Osteoblast (primary cell): ENCODE measurements around the gene PLAGL1. TPM values are rescaled to one million over a fixed set of nuclear protein-coding genes. Genes with fewer than 3 reads are reported as not detected.
A peak's percentile ranks its signal among the peaks of the same experiment; 100 is the strongest.

Experiments used
- DNase-seq: peaks from one replicate; pipeline ENCODE4 v3.0.0; 2011; ENCODE audit warnings: low spot score, mixed read lengths; ENCODE audit not compliant: insufficient read length; ENCODE audit errors: missing footprints
- H2AFZ ChIP-seq: 2 replicates; pipeline ENCODE4 v1.6.0; 2011; ENCODE audit warnings: mild to moderate bottlenecking, low read length
- H3K27ac ChIP-seq: 2 replicates; pipeline ENCODE4 v1.5.1; 2011; ENCODE audit warnings: mild to moderate bottlenecking, low read depth, low read length, moderate library complexity
- H3K27me3 ChIP-seq: 2 replicates; pipeline ENCODE4 v1.6.0; 2012; ENCODE audit warnings: mild to moderate bottlenecking, control low read depth, inconsistent platforms, low read length, moderate library complexity; ENCODE audit not compliant: insufficient read depth
- H3K36me3 ChIP-seq: 2 replicates; pipeline ENCODE4 v1.5.1; 2011; ENCODE audit warnings: mild to moderate bottlenecking, low read length, control low read depth, moderate library complexity; ENCODE audit not compliant: insufficient read depth
- H3K4me1 ChIP-seq: 2 replicates; pipeline ENCODE4 v1.5.1; 2011; ENCODE audit warnings: mild to moderate bottlenecking, low read length, control low read depth, moderate library complexity; ENCODE audit not compliant: insufficient read depth
- H3K4me2 ChIP-seq: 2 replicates; pipeline ENCODE4 v1.6.0; 2011; ENCODE audit warnings: mild to moderate bottlenecking, low read length; ENCODE audit not compliant: insufficient read depth
- H3K4me3 ChIP-seq: fragments of 200-600 bp; sonication (generic); 3 replicates; pipeline ENCODE4 v1.5.1; 2012; ENCODE audit warnings: mild to moderate bottlenecking, low read length, inconsistent platforms; ENCODE audit not compliant: insufficient read depth
- H3K79me2 ChIP-seq: 2 replicates; pipeline ENCODE4 v1.6.0; 2012; ENCODE audit warnings: mild to moderate bottlenecking, low read length, control low read depth, inconsistent platforms; ENCODE audit not compliant: insufficient read depth
- H3K9me3 ChIP-seq: 2 replicates; pipeline ENCODE4 v1.5.1; 2011; ENCODE audit warnings: low read depth, low read length, control low read depth
- H4K20me1 ChIP-seq: 2 replicates; pipeline ENCODE4 v1.6.0; 2012; ENCODE audit warnings: mild to moderate bottlenecking, low read length, control low read depth; ENCODE audit not compliant: insufficient read depth
- total RNA-seq: library from RNA; depleted of rRNA; stranded (reverse); fragments of >200 nt; gene quantifications from 2 replicates; pipeline ENCODE4 v1.2.3, GENCODE V29; 2012
- TF ChIP-seq, protein P1 (sequence below): IDR thresholded peaks from 2 replicates; pipeline ENCODE4 v1.5.1; 2011; ENCODE audit warnings: mild to moderate bottlenecking, low read depth, low read length, moderate library complexity; ENCODE audit errors: extremely low read depth

Gene PLAGL1
- total RNA-seq, 1 donor, result 16.6 TPM

DNA sequence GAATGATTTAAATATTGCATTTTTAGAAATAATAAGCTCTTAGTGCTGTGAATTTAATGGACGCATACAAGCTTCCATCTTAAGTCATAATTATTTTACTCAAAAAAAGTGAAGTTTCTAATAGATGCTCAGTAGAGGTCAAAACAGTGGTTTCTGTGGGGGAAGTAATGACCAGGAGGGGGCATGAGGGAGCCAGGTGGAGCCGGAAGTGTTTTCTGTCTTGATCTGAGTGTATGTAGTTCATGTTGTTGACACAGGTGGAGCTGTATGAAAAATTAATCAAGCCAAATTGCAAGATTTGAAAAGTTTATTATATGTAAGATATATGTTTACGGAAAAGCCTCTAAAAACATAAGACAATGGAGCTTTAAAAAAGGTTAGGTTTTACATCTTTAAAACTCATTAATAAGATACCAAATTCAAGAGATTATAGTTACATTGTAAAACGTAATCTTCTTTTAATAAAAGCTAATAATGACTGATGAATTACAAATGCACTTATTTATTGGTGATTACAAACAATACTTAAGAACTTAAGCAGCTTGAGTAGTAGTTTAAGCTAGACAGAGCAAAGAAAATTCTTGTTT lies 68.0 kb downstream of the PLAGL1 start:
- H4K20me1 ChIP-seq, result no peaks in the 10 kb centered on the region
- H3K79me2 ChIP-seq, result no peaks in the 10 kb centered on the region
- H3K27me3 ChIP-seq, result peaks cover 4% of the 10 kb centered on the region
- no peak overlapping the region for H3K4me2 ChIP-seq
- no peak overlapping the region for H3K27ac ChIP-seq
- DNase-seq, result peak; percentile 80
- TF ChIP-seq, protein P1, sequence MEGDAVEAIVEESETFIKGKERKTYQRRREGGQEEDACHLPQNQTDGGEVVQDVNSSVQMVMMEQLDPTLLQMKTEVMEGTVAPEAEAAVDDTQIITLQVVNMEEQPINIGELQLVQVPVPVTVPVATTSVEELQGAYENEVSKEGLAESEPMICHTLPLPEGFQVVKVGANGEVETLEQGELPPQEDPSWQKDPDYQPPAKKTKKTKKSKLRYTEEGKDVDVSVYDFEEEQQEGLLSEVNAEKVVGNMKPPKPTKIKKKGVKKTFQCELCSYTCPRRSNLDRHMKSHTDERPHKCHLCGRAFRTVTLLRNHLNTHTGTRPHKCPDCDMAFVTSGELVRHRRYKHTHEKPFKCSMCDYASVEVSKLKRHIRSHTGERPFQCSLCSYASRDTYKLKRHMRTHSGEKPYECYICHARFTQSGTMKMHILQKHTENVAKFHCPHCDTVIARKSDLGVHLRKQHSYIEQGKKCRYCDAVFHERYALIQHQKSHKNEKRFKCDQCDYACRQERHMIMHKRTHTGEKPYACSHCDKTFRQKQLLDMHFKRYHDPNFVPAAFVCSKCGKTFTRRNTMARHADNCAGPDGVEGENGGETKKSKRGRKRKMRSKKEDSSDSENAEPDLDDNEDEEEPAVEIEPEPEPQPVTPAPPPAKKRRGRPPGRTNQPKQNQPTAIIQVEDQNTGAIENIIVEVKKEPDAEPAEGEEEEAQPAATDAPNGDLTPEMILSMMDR, result peak; percentile 70
- H2AFZ ChIP-seq, result no peak overlapping the region
- H3K9me3 ChIP-seq, result no peaks in the 10 kb centered on the region
- no peaks in the 10 kb centered on the region for H3K4me1 ChIP-seq
- no peaks in the 10 kb centered on the region for H3K36me3 ChIP-seq
- H3K4me3 ChIP-seq, result no peak overlapping the region

DNA sequence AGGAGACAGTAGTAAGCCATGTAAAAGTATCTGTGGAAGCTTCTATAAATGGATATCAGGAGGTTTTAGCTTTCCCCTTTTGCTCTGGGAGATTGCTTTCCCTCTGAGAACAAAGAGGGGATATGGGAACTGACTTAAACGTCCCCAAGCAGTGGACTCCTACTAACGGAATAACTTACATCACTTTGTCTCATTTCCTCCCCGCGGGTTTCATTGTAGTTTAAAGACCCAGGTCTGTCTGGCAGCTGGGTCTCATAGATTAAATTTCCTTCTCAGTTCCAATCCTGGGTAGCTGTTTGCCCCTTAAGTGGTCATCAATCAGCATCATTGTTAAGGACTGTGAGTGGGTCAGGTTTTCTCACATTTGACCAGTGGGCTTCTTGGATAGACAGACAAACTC lies 68.7 kb downstream of the PLAGL1 start:
- H3K4me1 ChIP-seq, result no peaks in the 10 kb centered on the region
- H3K27ac ChIP-seq, result no peak overlapping the region
- TF ChIP-seq, protein P1, result no peak
- no peak for DNase-seq
- H3K27me3 ChIP-seq, result peaks cover 4% of the 10 kb centered on the region
- H2AFZ ChIP-seq, result no peak overlapping the region
- H3K4me3 ChIP-seq, result no peak overlapping the region
- H4K20me1 ChIP-seq, result no peaks in the 10 kb centered on the region
- no peak overlapping the region for H3K4me2 ChIP-seq
- no peaks in the 10 kb centered on the region for H3K36me3 ChIP-seq
- H3K79me2 ChIP-seq, result no peaks in the 10 kb centered on the region
- H3K9me3 ChIP-seq, result no peaks in the 10 kb centered on the region

DNA sequence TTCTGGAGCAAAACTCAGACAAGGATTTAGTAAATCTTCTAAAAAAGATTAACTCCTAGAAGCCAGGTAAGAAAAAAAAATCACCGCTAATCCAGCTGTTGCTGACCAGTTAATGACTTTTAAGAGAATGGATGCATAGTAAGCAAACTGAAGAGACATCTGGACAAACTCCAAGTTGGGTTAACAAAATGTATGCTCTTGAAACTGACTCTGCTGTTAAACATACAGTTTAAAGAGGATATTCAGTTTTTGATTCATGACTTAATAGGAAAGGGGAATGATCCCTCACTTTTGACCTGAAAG lies 70.4 kb downstream of the PLAGL1 start:
- no peak overlapping the region for H2AFZ ChIP-seq
- TF ChIP-seq, protein P1, result no peak
- DNase-seq, result no peak

DNA sequence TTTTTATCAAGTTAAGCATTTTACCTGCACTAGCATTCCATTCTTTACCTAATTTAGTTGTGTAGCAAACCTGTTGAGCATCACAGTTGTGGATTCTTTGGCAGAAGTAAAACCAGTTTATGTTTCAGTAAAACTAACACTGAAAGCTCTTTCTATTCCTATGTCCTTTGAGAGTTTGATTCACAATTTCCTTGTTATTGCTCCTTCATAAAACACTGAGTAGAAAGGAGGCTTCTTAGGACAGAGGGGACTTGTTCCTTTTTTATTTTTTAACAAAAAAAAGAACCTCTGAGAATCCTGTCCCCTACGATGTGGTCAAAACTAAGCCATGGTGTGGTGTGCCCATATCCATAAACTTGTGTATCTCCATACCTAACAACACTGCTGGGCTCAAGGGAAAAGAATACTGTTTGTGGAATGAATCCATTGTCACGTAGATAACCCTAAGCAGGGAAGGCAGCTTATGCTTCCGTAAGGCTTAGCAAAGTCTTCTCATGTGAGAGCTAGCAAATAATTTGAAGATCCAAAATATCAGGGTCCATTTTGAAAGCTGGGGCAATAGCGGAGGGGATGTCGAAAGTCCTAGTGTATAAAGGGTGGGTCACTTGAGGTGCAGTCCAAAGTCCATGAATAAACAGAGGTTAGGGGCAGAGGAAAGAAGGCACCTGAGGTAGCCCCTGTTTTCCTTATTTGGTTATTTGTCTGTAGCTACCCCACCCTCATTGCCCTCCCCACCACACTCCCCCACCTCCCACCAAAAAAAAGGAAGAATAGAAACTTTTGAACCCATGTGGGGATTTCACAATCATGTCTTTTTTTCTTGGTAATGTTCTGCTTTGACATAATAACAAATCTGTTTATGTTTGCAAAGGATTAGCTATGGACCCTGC lies 71.0 kb downstream of the PLAGL1 start:
- Histone ChIP-seq H4K20me1 (no peaks in the 10 kb centered on the region), H3K79me2 (no peaks in the 10 kb centered on the region), H3K27ac (no peak overlapping the region), H3K27me3 (peaks cover 4% of the 10 kb centered on the region), H3K36me3 (no peaks in the 10 kb centered on the region), H3K9me3 (no peaks in the 10 kb centered on the region), H3K4me3 (no peak overlapping the region), H3K4me1 (no peaks in the 10 kb centered on the region), H2AFZ (no peak overlapping the region), H3K4me2 (no peak overlapping the region)
- DNase-seq, result no peak
- TF ChIP-seq, protein P1, result no peak

More for the DNA sequence above, 70.4 kb downstream of the PLAGL1 start:
- Histone ChIP-seq H3K4me2 (no peak overlapping the region), H3K9me3 (no peaks in the 10 kb centered on the region), H3K4me1 (no peaks in the 10 kb centered on the region), H3K27ac (no peak overlapping the region), H3K27me3 (peaks cover 4% of the 10 kb centered on the region), H4K20me1 (no peaks in the 10 kb centered on the region), H3K79me2 (no peaks in the 10 kb centered on the region), H3K36me3 (no peaks in the 10 kb centered on the region), H3K4me3 (no peak overlapping the region)
